A673 (cell line): ENCODE measurements around the gene EXOC2.

Experiments
- EZH2 ChIP-seq: fragments of 200-600 bp; sonication (generic); IDR thresholded peaks from 2 replicates; pipeline ENCODE4 v1.6.1; 2017; ENCODE audit warnings: borderline replicate concordance, low read depth, mild to moderate bottlenecking, mixed read lengths, antibody characterized with exemption, low read length; ENCODE audit not compliant: poor library complexity, severe bottlenecking
- TF ChIP-seq, protein P1 (sequence below): fragments of 300-800, 200-600 bp; sonication (generic); conservative IDR thresholded peaks from 2 replicates; pipeline ENCODE4 v1.5.1; 2017; ENCODE audit warnings: low read depth, mild to moderate bottlenecking, antibody characterized with exemption, low read length, moderate library complexity, mixed read lengths

DNA sequence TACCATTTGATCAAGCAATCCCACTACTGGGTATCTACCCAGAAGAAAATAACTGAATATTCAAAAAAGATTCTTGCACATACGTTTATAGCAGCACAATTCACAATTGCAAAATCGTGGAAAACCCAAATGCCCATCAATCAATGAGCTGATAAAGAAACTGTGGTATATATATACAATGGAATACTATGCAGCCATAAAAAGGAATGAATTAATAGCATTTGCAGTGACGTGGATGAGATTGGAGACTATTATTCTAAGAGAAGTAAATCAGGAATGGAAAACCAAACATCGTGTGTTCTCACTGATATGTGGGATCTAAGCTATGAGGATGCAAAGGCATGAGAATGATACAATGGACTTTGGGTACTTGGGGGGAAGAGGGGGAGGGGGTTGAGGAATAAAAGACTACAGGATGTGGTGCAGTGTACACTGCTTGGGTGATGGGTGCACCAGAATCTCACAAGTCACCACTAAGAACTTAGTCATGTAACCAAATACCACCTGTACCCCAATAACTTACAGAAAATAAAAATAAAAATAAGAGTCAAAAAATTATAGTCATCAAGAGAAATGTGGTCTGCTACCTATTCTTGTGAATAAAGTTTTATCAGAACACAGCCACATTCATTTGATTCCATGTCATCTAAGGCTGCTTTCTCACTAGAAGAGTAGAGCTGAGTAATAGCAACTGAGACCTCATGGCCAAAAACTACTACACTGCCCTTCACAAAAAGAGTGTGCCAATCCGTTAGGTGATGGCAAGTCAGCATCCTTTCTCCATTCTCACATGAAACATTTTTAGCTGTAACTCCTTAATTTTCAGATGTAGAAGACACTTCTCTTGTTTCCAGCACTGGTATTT, 27.3 kb downstream of the EXOC2 start:
- TF ChIP-seq, protein P1, sequence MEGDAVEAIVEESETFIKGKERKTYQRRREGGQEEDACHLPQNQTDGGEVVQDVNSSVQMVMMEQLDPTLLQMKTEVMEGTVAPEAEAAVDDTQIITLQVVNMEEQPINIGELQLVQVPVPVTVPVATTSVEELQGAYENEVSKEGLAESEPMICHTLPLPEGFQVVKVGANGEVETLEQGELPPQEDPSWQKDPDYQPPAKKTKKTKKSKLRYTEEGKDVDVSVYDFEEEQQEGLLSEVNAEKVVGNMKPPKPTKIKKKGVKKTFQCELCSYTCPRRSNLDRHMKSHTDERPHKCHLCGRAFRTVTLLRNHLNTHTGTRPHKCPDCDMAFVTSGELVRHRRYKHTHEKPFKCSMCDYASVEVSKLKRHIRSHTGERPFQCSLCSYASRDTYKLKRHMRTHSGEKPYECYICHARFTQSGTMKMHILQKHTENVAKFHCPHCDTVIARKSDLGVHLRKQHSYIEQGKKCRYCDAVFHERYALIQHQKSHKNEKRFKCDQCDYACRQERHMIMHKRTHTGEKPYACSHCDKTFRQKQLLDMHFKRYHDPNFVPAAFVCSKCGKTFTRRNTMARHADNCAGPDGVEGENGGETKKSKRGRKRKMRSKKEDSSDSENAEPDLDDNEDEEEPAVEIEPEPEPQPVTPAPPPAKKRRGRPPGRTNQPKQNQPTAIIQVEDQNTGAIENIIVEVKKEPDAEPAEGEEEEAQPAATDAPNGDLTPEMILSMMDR, result no peak
- TF ChIP-seq EZH2, result no peak
